Natural killer cell (primary cell): Measurements from ENCODE around the gene SOSTDC1. TPM values are rescaled to one million over a fixed set of nuclear protein-coding genes. Genes with fewer than 3 reads are reported as not detected.

Experiments used
- ATAC-seq, 3 donors: fragments of 150-1000 bp in 2 of 3; fragments of 200-7000 bp in 1 of 3; cut with Tn5 transposase; 1 replicate in 1 of 3; 2 replicates in 2 of 3; pipeline ENCODE4 v1.10.0; 2021; ENCODE audit warnings: mild to moderate bottlenecking in 2 of 3, moderate library complexity in 2 of 3
- DNase-seq, 2 donors: peaks; one replicate each; pipeline versions ENCODE4 v3.0.0 to v3.0.0-alpha.2; 2013 to 2021; ENCODE audit warnings: mixed read lengths in 1 of 2
- H3K27ac ChIP-seq: one replicate; pipeline ENCODE4 v1.5.1; 2013; ENCODE audit warnings: mild to moderate bottlenecking, low read length
- H3K27me3 ChIP-seq: one replicate; pipeline ENCODE4 v1.6.1; 2013; ENCODE audit warnings: low read length; ENCODE audit not compliant: control insufficient read depth, insufficient read depth
- H3K36me3 ChIP-seq: one replicate; pipeline ENCODE4 v1.6.1; 2013; ENCODE audit warnings: low read length; ENCODE audit not compliant: control insufficient read depth, insufficient read depth
- H3K4me1 ChIP-seq: one replicate; pipeline ENCODE4 v1.6.1; 2013; ENCODE audit warnings: low read length; ENCODE audit not compliant: control insufficient read depth, insufficient read depth
- H3K4me3 ChIP-seq: one replicate; pipeline ENCODE4 v1.5.1; 2013; ENCODE audit warnings: low read length
- H3K9me3 ChIP-seq: one replicate; pipeline ENCODE4 v1.6.1; 2013; ENCODE audit warnings: low read length; ENCODE audit not compliant: control insufficient read depth, insufficient read depth
- H3K27ac Mint-ChIP-seq, 2 donors: one replicate each; pipeline ENCODE4 v1.8.0; 2022; ENCODE audit warnings: mild to moderate bottlenecking in 2 of 2, mixed read lengths in 2 of 2, moderate library complexity in 1 of 2
- H3K27me3 Mint-ChIP-seq, 2 donors: one replicate each; pipeline ENCODE4 v1.8.0; 2022; ENCODE audit warnings: low read depth in 2 of 2, mixed read lengths in 2 of 2
- H3K36me3 Mint-ChIP-seq: one replicate; pipeline ENCODE4 v1.8.0; 2022; ENCODE audit warnings: mixed read lengths
- H3K4me1 Mint-ChIP-seq, 2 donors: one replicate each; pipeline ENCODE4 v1.8.0; 2022; ENCODE audit warnings: mixed read lengths in 2 of 2
- H3K4me3 Mint-ChIP-seq: one replicate; pipeline ENCODE4 v1.8.0; 2022; ENCODE audit warnings: mild to moderate bottlenecking, moderate library complexity, mixed read lengths
- H3K9me3 Mint-ChIP-seq, 2 donors: one replicate each; pipeline ENCODE4 v1.8.0; 2022; ENCODE audit warnings: mixed read lengths in 2 of 2
- CTCF ChIP-seq: fragments of 200-600 bp; IDR thresholded peaks from one replicate; pipeline ENCODE4 v1.8.0; 2022; ENCODE audit warnings: antibody characterized with exemption
- WGBS: methylation state at CpG from one replicate; pipeline ENCODE4 v1.1.7; 2013; ENCODE audit warnings: missing lambda C conversion rate; ENCODE audit not compliant: insufficient coverage; 5-methylcytosine and 5-hydroxymethylcytosine counted together
- intact Hi-C: fragments of 100-400 bp; cut with micrococcal nuclease; formaldehyde crosslinking; loops from one replicate; pipeline ENCODE4 v1.14.2; 2022
- total RNA-seq, 4 donors: library from RNA; stranded (reverse); fragments of 120-200 nt in 1 of 4; gene quantifications; one replicate each; pipeline versions ENCODE4 v1.2.3 to v1.2.4, GENCODE V29; 2013 to 2022

SOSTDC1 gene
- total RNA-seq, 3 donors from 2014 or later (not counting 1 experiment from before 2014, with no cell fraction given), result not detected

- Histone ChIP-seq H3K4me1 (peaks cover 12% of the 10 kb centered on the region), H3K4me3 (no peak overlapping the region), H3K27me3 (no peaks in the 10 kb centered on the region), H3K36me3 (no peaks in the 10 kb centered on the region), H3K27ac (no peak overlapping the region), H3K9me3 (no peaks in the 10 kb centered on the region)
- Mint-ChIP-seq H3K36me3 (no peaks in the 10 kb centered on the region), H3K4me3 (no peak overlapping the region), H3K4me1 (peaks cover 11 to 15% of the 10 kb centered on the region in 2 donors), H3K27me3 (peaks cover 0 to 8% of the 10 kb centered on the region in 2 donors), H3K9me3 (no peaks in the 10 kb centered on the region), H3K27ac (no peak overlapping the region)
- TF ChIP-seq CTCF, result no peak
- ATAC-seq (peak in 1 of 3 donors; percentile 25), DNase-seq (no peak)
- WGBS, result 82% methylated on average over 7 of the region's 7 CpGs
- intact Hi-C loops, result no loop called here
Measured at GRCh38 chr7:16416289-16417282, 49.0 kb downstream of the SOSTDC1 start.

- no peak overlapping the region for H3K4me3 ChIP-seq
- Mint-ChIP-seq H3K27me3 (peaks cover 0 to 8% of the 10 kb centered on the region in 2 donors), H3K9me3 (no peaks in the 10 kb centered on the region), H3K27ac (no peak overlapping the region), H3K4me3 (no peak overlapping the region), H3K36me3 (no peaks in the 10 kb centered on the region), H3K4me1 (no peaks in the 10 kb centered on the region)
- H3K9me3 ChIP-seq, result no peaks in the 10 kb centered on the region
- H3K36me3 ChIP-seq, result no peaks in the 10 kb centered on the region
- no peaks in the 10 kb centered on the region for H3K27me3 ChIP-seq
- no peak for TF ChIP-seq CTCF
- DNase-seq (no peak), ATAC-seq (no peak)
- no peak overlapping the region for H3K27ac ChIP-seq
- WGBS, result 88% methylated on average over 8 of the region's 8 CpGs
- no peaks in the 10 kb centered on the region for H3K4me1 ChIP-seq
- intact Hi-C loops, result no loop called here
Measured at GRCh38 chr7:16412274-16413254, 53.0 kb downstream of the SOSTDC1 start.

Other genes with a start within 250 kb of the SOSTDC1 start
- 1 to 10 TPM; 2.1 to 4.7 (median 2.5) TPM for gene CRPPA, start 44.2 kb downstream of the SOSTDC1 start, total RNA-seq
- gene LRRC72, start 61.1 kb upstream of the SOSTDC1 start, total RNA-seq, result not detected
- gene ANKMY2, start 180.0 kb upstream of the SOSTDC1 start, total RNA-seq, result 10 to 100 TPM; 15.5 to 21.4 (median 19.4) TPM
- gene BZW2, start 180.4 kb upstream of the SOSTDC1 start, total RNA-seq, result 10 to 100 TPM; 15.3 to 21.0 (median 19.9) TPM